ENCODE data around the gene FILIP1.

Gene FILIP1

DNA sequence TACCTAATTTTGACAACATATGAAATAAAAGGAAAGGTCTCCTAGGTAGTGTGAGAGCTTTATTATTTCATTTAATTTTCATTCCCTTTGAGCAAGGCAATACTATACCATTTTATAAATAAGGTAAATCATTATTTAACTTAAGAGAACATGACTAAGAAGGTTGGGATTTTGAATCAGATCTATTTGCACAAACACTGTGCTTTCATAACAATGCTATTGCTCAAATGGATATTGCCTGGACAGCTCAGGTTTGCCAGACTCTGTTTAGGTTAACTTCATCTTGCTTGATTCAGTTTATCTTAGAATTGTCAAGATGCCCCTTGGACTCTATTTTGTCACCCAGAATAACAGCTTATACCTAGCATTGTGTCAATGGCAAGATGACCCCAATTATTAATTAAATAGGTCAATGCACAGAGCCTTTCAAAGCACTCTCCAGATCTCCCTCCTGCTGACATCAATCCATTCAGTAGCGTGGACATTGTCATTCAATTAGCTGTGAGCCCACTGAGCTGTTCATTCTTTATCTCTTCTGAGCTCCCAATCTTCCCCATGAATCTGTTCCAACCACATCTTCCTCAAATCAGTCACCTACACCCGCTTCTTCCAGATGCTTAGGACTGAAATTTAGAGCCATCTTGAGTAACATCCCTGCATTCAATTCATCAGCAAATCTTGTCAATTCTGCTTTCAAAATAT lies 166.9 kb downstream of the FILIP1 start:
- DNase-seq: no peak

DNA sequence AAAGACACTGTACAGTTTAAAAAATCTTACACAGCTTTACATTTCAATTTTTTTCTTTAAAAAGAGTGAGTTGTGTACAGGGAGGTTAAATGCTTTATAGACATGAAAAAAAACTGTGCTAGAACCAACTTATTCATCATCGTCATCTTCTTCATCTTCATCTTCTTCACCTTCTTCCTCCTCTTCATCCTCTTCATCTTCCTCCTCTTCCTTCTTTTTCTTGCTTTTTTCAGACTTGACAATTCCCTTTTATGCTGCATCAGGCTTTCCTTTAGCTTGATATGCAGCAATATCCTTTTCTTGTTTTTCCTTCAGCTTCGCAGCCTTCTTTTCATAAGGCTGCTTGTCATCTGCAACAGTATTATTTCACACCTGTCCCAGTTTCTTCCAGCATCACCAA lies 174.7 kb downstream of the FILIP1 start:
- no peak for DNase-seq

DNA sequence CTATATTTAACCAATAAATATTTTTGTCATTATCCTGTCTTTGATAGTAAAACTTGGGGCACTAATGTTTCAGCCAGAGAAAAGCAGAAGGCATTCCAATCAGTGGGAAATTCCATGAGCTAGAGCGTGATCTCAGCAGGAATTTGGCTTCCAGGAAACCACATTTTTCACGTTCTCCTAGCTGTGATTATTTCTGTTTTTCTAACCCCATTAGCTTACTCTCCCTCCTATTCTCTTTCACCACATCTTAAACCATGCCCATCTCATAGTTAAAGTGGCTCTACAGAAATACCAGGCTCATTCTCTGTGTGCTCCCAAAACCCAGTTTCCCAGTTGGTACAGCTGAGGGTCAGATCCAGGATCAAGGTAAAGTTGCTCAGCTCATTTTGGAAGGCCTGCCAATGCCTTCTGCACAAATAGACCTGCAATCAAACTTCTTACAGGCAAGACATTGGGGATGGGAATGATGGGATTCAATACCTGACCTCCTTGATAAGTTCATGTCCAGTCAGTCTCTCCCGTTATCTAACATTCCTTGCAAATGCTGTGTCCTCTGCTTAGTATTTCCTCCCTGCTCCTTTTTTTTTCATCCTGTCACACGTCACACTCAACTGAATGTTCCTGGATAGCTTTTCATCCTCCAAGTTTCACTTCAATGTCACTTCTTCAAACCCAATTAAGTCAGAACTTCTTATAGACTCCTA lies 175.9 kb downstream of the FILIP1 start:
- no peak for DNase-seq

DNA sequence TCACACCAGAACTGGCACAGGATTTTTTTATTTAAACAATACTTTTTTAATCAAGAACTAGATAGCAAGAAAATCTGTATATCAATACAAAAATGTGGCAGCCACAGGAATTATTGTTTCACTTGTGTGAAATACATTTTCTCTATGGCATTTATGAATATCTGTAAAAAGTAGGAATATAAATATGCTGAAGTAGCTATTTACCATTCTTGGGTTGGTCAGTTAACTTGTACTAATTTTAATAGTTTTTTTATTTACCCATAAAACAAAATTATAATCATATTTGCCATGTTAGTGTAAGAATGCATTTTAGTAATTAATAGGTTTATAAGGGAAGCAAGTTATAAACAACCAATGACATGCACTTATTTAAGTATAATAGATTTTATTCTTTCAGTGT lies 177.6 kb downstream of the FILIP1 start:
- no peak for DNase-seq

DNA sequence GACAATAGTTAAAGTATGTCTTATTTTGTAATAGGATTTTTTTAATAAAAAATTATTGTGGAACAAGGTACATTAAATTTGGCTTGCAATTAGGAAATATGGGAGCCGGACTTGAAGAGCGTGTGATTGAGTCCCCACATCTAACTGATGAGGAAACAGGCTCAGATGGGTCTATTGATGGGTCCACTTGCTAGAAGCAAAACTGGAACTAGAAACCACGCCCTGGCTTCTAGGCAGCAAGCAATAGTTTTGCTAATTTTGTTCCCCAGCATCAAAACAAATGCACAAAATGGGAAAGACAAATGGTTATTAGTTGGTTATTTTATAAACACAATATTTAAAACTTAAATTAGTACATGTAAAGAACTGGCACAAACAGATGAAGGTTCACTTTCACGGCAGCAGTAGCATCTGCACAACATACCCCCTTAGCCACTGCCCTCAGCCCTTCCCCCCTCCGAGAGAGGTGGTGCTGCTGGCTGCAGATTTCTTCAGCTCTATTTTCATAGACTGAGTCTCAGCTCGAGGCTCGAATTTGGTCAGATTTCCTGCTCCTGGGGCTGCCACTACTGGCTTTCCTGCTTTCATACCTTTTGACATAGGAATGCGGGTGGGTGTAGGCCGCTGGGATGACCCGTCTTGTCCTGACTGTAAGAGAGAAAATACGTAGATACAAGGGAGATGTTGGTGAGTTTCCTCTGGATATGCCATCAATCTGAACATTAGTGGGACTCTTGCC lies 185.2 kb downstream of the FILIP1 start:
- DNase-seq: no peak

DNA sequence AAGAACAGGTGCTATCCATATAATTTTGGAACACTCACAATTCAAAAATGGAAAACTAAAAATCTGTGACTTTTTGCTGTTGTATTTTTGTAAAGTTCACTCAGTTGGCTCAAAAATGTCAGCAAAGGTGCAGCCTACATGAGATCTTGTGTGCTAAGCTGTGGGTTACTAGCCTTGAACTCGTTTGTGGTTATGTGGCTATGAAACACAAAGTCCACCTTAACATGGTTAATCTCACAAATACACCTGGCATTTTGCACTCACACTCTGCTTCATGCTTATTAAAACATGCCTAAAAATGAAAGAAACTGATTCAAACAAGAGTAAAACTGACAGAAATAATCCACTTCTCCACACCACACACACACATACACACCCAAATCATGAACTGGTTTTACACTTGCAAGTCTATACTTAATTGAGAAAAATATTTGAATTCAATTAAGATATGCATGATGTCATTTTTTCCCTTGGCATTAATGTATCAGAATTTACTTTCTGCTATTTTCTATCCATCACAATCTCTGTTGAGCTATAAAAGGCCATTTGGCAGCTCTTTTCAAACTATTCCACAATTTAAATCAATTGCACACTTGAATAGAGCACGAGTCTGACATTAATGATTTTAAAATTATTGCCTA lies 186.1 kb downstream of the FILIP1 start:
- DNase-seq: no peak

DNA sequence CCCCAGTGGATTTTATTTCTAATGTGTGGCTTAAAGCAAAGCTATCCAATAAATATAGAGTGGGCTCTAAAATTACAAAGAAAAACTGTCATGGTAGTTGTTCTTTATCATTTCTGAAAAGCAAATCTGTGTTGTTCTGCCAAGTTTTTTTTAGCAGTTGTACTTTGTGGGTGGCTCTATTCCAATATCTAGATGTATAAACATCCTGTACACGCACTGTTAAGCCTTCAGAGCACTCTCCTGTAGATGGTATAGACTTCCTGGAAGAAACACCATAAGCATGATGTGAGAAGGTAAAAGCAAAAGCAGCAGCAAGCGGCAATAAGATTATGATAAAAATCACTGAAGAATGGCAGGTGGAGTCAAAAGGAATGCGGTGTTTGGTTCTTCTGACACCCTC lies 187.5 kb downstream of the FILIP1 start:
- no peak for DNase-seq

DNA sequence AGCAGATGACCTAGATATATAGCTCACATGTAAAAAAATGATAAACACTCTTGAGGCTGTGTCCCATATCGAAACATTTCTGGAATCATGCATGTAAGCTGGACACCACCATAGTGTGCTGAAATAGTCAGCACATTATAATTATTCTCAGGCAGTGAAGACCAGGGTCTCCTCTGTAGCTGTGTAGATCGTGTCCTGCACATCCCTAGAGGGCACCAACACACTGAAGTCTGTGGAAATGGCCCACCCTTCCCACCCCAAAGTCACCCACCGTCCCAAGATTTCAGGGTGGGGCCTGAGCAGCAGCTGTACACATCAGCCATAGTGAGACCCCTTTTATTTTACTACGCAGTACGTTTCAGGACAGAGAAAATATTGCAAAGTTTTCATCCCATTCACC lies 188.0 kb downstream of the FILIP1 start:
- DNase-seq: no peak

DNA sequence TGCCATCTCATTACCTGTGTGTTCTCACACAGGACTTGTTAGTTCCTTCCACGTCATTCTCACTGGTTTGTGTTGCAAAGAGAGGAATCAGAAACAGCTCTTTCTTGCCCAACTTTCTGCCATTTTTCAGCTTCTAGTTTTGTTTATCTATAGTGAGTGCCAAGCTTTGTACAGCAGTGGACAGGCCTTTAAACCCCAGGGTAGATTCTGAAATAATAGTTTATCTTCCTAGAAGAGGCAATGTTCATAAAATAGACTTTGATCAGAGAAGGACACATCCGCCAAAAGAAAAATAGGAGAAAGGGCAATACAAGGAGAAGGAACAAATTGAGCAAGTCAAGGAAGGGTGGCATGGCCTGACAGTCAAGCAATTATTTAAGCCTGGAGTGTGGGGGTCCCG lies 191.3 kb downstream of the FILIP1 start:
- no peak for DNase-seq

DNA sequence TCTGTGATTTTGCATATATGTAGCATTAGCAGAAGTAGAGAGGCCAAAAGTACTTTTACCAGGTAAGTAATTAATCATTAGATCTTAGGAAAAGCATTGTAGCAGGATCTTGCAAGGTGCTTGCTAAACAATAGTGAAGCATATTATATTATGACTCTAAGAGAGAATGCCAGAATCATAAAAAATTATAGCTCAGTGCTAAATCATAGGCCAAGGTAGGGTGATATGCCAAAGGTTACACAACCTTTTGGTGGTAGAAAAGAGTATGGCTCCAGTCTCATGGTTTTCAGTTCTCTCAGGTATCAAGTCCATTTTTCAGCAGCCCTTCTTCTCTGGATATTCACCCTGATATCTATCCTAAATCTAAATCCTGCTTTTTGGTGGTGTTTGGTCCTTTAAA lies 192.1 kb downstream of the FILIP1 start:
- DNase-seq: no peak

DNA sequence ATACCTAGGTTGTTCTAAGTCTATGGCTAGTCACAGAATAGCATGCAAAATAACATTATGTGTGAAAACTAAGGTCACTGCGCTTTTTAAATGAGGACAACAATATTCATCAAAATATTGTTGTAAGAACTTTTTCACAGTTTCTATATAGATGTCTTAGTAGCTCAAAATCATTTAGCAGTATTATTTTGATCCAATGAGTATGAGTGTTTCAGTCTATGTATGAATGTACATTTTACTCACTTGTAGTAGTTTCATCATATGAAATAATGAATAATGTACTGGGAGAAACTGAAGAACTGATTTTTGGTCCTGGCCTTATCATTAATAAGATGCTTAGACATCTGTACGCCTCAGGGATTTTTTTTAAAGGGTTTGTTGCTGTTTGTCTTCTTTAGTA lies 192.5 kb downstream of the FILIP1 start:
- DNase-seq: no peak

DNA sequence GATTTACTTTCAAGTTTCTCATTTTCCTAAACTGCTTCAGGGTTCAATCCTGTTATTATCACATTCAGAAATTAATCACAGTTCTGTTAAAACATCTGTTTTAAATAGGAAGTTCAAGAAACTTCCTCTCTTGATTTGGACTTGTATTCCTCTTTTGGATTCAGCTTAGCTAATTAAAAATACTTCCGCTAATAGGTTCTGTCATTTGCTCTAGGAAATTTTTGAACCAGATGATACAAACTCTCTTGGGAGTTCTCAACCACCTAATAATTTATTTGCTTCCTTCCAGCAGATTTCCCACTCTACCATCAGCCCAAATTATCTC lies 193.1 kb downstream of the FILIP1 start:
- no peak for DNase-seq

DNA sequence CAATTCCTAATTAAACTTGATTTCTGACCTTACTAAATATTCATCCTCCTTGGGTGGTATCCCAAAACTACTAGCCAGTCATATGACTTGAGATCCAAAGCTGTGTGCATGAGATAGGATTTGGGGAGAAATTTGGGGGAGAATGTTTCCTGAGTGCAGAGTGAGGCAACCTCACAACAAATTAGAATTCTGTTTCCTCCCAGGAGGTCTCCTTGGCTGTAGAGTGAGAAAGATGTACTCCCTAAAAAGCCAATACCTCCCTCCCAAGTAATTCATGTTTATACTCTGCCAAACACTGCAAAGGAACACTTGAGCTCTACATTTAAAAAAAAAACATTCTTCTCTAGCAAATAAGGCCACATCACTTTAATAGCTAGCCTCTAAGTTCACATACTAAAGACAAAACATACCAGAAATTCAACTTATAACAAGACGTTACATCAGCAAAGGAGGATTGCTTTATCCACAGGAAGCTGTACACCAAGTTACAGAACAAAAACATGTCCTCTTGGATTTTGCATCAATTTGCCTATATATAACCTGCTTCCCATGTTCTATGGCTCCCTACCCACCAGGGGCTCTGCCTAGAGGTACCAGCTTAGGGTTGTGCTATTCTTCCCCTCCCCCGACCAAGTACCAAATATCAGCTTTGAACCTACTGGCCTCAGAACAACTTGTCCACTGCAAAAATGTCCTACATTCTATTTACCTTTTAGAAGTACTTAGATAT lies 193.6 kb downstream of the FILIP1 start:
- DNase-seq: no peak

DNA sequence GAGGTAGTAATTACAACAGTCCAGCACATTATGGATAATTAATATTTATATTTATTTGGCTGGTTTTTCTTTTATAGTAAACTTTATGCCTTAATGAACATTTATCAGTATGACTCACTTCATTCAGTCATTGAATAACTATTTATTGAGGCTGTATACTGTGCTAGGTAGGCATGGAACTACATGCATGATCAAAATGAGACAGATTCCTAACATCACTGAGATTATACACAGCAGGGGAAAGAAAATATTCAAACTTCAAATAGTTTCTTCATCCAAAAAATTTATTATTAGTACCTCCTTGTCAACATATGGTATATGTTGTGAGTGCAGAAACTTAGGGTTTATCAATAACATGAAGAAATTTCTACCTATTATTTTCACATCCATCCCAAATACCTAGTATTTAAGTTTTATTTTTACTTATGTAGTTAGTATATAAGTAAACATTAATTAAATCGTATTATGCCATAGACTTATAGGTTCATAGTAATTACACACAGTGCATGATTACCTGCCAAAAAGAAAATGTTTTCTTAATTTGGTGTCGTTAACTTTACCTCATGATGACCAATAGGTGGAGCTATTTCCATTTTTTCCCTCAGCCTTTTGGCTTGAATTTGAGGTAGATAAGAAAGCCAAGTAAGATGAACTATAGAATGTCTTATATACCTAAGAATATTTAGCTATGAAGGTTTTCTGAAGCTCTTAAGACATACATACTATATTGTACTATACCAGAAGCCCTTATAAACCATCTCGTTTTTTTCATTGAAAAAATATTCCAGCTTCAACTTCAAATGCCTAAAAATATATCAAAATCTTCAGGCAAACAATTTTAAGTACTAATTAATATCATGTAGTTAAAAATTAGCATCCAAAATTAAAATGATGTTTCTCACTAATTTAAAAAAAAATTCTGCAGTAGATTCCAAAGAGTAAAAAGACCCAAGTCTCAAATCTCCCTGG lies 196.5 kb downstream of the FILIP1 start:
- peak; percentile 76 for DNase-seq

DNA sequence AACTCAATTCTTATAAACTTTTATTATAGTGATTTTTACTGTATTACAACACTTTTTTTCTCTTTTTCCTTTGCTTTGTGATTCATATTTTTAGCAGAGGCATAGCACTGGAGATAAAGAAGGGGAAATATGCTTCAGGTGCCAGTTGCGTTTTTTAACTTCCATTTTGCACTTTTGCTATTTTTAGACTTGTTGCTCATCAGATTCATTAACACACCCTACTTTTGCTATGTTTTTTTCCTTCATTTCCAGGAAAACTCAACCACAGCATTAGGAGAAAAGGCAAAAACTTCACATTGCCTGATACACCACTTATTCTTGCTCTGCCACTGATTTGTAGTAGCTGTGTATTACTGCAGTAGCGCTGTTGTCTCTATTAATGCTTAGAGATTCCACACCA lies 201.0 kb downstream of the FILIP1 start:
- DNase-seq: no peak

DNA sequence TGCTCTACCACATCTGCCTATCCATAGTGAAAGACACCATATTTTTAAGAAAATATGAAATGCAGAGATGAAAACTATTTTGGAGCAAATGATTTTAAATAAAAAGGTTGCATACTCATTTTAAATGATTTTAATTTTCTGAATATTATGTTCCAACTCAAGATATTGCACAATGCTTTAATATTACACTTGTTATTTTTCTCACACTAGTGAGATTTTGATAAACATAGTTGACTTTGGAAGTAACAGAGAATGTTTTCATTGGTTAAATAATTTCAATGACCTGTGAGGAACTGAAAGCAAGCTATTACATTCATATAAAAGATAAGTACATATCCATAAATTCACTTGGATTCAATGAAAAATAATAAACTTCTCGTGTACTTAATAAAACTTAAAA lies 201.9 kb downstream of the FILIP1 start:
- DNase-seq: no peak

DNA sequence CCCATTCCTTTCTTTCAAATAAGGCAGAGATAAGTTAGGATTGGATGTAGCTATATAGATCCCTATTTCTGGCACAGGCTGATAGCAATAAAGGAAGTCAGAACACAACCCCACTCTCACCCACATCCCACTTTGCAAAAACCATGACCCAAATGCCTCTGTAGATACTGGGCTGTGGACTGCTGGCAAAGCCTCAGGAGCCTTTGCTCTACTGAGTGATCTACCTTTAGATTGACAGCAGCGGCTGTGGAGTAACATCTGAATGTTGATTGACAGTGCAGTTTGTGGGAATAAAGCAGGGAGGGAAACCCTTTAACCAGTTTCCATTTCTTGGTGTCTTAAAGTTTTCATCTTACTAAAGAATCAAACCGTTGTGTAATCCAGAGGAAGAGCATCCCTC lies 202.3 kb downstream of the FILIP1 start:
- DNase-seq: no peak

DNA sequence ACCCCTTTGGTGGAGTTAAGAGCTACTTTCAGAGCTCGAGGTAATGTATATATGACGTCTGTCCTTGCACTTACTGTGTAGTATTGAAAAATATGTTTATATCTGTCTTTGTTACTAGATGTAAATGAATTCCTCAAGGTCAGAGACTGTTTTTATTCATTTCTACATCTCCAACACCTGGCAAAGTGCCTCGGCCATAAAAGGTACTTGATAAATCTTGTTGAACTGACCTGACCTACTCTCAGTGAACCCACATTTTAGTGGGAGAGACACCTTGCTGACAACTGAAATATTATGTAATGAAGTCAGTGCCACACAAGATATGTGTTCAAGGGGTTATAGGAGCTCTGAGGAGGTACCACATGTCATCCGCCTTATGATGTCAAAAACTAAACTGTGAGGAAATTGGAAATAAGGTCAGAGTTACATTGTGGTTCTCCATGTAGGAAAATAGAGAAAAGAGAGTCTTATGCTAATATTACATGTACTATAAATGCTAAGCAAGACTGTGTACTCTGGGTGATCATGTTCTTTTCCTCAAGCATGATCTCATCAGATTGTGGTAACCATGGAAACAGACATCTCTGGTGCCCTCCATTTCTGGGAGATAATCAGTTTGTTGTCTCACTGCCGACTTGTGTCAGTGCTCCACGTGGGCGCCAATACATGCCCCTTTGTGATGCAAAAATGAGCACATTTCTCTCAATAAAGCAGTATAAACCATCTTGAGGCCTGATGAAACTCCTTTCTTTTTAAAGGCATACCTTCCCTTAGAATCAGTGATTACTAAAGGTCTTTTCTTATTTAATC lies 203.3 kb downstream of the FILIP1 start:
- no peak for DNase-seq

DNA sequence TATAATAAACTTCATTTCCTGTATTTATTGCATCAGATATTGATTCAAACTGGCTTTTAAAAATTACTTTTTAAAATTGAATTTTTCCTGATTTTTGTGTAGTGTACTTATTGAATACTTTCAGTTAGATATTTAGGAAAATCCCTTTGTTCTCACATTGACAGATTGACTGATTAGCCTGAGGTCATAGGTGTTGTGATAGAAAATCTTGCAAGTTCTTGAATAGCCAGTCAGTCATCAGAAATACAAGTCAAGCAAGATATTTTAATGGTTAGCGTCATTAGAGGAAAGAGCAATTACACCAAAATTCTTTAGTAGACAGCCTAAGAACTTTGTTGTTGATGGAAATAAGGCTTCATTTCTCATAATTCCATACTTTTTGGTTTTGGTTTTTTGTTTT lies 205.6 kb downstream of the FILIP1 start:
- DNase-seq: no peak

DNA sequence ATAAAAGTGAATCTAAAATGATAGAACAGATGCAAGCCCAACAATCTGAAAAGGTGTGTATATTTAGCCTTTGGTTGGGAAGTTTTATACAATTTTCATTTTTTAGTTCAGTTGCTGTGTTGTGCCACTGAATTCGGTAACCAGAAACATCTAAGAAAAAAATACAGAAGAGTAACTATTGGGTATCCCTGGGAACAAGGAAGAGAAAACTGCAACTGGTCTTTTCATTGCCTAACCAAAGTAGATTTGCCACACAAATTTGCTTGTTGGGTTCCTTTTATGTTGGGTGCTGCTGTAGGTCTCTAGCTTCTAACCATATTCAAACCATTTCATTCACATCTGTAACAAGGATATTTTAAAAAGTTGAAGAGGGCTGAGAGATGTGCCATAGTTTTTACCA lies 206.2 kb downstream of the FILIP1 start:
- no peak for DNase-seq

DNA sequence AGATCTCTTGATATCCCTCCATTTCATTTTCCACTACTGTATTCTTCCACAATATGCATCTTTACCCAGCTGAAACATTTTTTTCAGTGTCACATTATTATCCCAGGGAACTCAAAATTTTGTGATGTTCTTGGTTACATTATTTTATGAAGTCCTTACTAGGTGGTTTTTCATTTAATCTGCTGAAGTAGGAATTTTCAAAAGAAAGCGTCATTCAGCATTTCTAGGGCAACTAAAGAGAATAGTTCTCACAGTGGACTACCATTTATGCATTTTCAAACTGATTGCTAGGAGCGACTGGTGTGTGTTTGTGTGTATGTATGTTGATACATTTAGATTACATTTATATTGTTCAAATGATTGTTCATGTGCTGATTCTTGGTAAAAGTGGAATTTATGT lies 206.6 kb downstream of the FILIP1 start:
- no peak for DNase-seq
